GM19328 (cell line): Measurements from ENCODE around the gene ARAP2.
A peak's percentile ranks its signal among the peaks of the same experiment; 100 is the strongest.

Source experiments
- ATAC-seq: cut with Tn5 transposase; IDR thresholded peaks from one replicate; pipeline ENCODE4 v1.9.1; 2021; ENCODE audit warnings: mild to moderate bottlenecking, moderate library complexity; ENCODE audit not compliant: unreplicated experiment

Gene ARAP2

DNA sequence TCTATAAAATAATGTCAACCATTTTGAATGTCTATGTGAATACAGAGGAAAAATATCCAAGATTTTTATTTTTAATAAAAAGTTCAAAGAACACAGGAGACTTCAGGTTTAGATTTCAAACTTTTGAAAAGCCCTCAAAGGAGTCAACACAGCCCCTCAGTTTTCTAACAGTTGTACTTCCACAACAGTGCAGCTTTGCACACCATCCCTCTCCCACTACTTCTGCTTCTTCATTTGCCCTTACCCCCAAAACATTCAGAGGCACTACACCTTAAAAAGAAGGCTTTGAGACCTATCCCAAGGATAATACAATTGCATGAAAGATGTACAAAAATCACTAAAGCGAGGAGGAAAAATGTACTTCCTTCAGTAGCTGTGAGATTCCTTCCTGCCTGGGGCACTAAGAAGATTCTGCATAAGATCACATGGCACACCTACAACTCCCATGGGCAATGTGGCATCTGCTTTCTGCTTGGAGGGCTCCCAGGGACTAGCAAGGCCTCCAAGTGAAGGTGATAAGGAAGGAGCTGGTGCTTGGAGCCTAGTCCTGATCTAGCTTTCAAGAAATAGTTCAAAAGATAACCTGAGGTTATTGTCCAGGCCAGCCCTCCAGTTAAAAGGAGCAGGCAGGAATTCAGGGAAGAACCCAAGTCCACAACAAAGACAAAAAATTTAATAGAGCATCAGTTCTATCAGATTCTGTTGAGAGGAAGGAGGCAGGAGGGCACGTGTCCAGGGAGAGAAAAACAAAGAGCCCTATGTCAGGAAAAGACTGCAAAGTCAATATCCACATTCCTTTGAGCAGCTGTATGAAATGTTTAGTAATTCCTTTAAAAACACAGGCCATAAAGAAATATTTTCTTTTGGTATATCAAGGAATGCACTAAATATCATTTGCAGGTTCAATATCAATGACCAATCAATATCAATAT is 19.1 kb downstream of the ARAP2 start:
- no peak for ATAC-seq

DNA sequence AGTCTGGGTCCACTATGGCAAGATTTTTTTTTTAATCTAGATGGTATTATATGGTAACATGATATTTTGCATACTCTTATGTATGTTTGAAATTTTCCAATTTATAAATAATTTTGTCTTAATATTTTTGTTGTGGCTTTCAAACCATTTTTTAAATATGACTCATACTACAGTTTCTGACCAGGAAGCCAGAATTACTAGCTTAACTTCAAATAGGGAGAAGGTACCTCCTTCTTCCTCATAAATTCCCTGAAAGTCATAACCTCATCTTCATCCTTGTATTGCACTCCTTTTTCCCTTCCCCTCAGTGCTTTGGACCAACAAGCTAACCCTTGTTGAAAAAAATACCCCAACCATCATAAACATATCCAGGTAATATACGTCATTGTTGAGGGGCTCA is 21.6 kb downstream of the ARAP2 start:
- no peak for ATAC-seq

DNA sequence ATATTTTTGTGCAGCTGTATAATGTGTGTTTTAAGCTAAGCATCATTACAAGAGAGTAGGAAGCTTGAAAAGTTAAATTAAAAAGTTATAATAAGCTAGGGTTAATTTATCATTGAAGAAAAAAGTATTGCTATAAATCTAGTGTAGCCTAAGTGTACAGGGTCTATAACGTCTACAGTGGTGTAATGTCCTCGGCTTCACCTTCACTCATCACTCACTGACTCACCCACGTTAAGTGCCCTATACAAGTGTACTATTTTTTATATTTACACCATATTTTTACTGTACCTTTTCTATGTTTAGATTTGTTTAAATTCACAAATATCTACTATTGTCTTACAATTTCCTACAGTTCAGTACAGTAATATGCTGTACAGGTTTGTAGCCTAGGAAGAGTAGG is 23.5 kb downstream of the ARAP2 start:
- ATAC-seq: no peak

DNA sequence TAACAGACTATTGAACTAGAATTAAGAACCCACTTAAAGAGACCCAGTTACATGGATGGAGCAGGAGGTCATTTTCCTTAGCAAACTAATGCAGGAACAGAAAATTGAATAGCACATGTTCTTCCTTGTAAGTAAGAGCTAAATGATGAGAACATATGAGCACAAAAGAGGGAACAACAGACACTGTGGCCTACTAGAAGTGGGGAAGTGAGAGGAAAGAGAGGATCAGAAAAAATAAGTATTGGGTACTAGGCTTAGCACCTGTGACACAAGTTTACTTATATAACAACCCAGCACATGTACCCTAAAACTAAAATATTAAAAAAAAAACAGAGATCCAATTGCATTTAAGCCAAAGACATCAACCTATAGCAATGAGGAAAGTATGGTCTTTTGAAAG is 26.2 kb downstream of the ARAP2 start:
- ATAC-seq: no peak

DNA sequence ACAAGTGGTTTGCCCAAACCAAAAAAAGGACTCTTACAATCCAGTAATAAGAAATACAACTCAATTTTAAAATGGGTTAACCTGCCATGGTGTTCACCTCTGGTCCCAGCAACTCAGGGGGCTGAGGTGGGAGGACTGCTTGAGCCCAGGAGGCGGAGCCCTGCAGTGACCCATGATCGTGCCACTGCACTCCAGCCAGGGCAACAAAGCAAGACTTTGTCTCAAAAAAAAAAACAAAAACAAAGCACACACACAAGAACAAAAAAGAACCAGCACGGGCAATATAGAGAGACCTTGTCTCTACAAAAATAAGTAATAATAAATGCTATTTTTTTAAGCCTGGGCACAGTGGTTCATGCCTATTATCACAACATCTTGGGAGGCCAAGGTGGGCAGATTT is 28.7 kb downstream of the ARAP2 start:
- ATAC-seq: no peak

DNA sequence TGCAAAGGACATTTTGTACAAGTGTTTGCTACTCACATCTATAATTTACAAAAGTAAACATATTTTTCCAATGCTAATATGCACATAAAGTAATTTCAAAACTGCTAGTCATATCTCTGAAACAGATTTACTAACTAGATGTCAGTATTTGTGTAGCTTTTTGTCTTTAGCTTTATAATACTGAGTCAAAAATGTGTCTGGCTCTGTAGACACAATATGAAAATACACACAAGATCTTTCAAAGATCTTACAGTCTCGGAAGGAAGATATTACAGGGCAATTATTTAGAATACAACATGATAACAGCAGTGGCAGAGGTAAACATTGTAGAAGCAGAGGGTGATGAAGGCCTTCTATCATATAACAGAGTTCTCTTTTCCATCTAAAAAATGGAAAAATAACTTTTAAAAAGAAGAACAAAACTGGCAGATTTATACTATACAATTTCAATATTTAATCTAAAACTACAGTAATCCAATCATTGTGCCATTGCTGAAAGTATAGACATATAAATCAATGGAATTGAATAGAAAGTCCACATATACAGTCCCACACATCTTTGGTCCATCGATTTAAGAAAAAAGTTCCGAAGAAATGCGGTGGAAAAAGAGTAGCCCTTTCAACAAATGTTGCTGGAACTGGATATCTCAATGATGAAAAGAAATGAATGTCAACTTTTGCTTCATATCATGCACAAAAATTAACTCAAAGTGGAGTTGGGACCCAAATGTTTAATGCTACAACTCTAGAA is 29.4 kb downstream of the ARAP2 start:
- ATAC-seq: no peak

DNA sequence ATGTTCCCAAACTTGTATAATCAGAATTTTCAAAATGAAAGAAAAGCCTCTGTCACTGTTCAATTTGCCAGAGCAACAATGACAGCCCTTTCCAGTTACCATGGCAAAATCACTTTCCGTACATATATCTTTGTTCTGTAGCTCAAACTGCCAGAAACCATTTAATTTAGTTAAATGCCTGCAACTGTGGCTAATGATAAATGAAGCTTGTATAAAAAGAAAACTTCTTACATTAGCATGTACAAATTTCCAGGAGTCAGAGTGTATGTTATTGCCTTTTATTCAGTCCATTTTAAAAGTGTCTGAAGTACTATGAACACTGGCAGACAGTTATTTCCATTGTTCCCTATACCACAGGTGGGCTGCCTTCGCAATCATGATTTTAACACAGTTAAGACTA is 30.3 kb downstream of the ARAP2 start:
- no peak for ATAC-seq

DNA sequence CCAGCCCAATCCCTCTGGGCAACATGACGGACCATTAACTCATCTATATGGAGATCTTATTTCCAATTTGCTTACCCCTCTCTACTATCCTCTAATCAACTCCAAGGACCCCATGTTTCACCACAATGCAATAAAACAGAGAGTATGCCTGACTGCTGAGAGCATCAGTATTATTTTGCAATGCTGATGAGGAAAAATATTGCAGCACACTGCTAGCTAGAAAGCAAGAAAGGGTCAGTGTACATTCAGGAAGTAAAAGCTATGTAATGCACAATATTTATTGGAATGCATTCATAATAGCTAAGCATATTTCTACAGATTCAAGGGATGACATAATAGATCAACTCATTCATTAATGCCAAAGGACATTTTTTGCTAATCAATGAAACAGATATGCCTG is 33.2 kb downstream of the ARAP2 start:
- no peak for ATAC-seq

DNA sequence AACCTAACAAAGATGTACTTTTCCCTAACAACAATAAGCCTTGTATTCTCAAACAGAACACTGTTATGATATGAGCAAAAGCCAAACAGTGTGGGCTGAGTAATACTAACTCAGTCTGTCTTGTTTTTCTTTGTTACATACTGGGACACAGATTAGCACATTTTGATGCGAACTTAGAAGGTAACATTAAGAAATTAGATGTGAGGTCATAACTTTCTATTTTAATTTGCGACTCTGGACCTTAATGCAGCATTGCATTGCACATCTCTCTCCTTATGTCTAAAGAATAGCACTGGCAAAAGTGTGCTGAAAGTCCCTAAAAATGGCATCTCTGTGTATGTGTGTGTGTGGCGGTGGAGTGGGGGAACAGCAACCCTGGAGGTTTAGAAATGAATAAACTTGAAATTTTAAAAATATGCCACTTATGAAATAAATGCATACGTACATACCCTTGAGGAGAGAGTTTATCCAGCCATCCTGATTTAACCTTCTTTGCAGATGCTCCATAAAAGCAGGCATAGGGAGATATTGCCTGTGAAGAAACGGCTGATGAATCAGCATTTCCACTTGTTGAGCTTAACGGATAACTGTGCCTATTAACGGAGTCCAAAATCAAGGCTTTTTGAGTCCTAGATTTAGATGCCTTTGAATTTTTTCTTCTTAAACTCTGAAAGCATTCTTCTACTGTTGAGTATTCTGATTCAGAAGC is 34.2 kb downstream of the ARAP2 start:
- no peak for ATAC-seq

DNA sequence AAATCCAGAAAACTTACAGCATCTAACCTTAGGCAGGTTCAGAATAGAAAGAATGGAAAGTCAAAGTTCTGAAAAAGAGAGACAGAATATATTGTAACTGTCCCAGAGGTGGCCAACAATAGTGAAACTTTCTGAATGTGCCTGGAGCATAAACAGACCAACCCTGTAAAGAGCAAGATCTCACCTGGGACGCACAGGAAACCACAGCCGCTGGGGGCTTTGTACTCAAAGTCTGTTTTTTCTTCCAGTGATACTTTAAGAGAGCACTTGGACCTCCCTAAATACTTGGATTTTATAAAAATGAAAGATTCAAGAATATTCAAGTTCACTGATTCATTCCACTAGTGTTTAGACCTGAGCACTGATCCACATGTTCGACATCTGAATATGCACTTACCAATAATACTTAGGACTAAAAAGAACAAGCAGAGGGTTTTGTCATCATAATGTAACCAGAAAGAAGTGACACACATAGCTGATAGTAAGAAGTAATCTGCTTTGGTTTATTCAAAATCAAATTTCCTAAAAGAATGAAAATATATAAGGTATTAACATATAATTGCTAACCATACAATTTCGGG is 35.3 kb downstream of the ARAP2 start:
- peak; percentile 64 for ATAC-seq

DNA sequence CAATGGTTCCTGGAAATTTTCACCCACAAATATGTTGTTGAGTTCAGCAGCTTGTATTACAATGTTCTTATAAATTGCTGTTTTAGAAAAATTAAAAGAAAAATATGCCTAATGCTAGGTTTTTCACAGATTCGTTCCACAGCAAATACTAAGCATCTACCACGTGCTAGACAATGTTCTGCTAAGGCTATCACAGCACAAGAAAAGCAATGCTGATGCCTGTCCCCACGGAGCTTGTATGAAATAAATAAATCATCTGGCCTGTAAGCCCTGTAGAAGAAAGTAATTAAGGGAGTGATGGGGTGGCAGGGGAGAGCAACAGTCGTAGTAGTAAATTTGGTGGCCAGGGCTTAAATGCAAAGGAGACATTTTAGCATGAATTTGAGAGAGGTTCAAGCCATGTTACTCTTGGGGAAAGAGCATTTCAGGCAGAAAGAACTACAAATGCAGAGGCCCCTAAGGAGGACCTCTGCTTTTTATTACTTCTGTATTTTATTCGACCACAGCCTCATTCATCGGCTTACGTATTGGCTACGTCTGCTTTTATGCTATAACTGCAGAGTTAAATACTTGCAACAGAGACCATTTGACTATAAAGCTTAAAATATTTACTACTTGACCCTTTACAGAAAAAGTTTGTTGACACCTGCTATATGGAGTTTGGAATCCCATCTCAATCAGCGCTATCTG is 36.3 kb downstream of the ARAP2 start:
- no peak for ATAC-seq

DNA sequence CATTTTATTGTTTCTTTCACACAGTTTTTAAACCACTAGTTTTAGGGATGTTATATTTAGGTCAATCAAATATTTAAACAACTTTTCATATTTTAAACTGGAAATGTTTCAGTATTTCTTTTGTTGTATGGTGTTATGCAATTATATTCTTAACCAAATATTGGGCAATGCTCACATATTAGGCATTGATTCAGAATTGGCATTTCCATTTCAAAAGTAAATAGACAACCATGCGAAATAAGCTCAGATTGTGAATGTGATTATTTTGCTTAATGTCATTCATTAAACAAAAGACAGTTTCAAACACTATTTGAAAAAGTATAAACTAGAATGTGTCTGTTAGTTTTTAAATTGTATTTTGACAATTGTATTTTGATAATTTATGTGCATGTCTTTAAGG is 36.9 kb downstream of the ARAP2 start:
- ATAC-seq: no peak

DNA sequence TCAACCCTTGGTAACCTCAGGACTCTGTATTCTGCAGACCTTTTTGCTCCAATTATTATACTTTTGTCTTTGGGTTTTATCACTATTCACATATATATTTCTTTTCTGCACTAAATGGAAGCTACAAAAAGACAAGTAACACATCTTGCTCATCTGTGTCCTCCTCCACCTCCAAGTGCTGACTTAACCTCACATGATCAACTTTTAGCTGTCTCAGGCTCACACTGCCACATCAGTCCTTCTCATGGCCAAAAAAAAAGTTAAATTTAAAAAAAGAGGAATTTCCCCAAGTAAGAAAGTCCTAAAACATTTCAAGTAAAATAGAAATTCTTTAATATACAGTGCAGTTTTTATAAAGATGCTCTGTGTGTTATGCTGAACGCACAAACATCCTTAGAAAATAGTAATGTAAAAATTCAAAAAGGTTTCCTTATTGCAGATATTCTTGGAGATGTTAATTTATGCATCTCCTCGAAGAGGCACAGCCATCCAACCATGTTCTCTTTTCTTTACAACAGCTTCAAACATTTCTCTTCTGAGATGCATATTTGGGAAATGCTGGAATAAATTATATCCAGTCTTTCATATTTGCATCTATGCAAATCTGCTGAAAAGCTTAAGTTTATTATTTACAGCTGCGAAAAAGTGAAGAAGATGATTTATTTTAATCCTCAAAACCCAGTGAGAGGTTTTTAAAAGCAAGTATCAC is 37.6 kb downstream of the ARAP2 start:
- ATAC-seq: no peak

DNA sequence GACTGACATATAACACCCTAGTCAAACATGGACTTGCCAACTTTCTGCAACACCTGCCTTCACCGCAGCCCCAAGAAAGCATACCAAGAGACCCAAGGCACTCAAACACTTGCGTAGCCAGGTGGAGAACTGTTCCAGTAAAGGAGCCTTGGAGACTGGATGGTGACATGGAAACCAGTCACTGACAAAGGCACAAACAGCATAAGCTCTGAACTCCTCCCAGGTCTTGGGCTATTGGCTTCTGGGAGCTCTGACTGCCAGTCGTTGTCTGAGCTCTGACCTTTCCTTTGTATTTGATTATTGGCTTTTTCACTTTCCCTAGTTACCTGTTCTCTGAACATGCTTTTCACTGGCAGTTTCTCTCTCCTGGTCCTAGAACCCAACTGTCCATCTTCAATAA is 38.3 kb downstream of the ARAP2 start:
- ATAC-seq: no peak

DNA sequence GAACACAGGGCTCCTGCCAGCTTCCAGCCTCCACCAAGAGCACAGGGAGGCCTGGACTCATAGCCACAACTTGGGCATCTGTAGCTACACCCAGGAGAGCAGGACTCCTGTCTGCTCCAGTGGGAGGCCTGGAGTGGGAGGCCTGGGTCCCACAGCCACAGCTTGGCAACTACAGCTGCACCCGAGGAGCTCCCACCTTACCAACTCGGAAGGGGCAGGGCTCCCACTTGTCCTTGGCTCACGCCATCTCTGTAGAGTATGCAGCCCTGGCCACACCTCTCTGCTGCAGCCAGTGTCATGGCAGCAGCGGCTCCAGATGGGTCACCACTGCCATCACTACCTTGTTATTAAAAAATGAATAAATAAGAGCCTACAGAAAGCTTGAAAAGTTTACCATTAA is 45.5 kb downstream of the ARAP2 start:
- ATAC-seq: no peak

DNA sequence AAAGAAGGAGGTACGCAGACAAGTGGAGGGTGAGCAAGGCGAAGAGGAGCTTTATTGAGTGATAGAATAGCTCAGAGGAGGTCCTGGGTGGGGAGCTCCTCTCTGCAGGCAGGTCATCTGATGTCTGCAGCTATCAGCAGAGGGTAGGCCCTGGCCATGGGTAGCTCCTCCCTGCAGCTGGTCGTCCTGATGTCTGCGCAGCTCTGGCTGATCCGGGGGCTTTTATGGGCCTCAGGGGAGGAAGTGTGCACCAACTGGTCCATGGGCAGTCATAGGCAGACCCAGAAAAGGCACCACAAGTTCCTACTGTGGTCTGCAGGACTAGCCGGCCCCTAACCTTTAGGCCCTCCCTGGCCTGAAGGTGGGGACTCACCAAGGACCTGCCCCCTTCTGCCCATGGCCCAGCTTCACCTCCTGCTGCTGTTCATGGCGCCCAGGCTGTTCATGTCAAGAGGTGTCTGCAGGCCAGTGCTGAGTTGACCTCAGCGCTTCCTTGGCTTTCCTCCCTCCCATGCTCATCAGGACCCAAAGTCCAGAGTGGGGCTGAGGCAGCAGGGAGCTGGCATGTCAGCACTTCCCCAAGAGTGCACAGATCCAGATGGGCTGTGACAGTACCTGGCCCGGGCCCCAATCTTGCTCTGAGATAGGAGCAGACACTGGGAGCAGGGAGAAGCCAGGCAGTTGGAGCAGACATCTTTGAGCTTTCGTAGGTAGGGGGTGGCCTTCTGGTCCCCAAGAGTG is 46.1 kb downstream of the ARAP2 start:
- ATAC-seq: no peak

DNA sequence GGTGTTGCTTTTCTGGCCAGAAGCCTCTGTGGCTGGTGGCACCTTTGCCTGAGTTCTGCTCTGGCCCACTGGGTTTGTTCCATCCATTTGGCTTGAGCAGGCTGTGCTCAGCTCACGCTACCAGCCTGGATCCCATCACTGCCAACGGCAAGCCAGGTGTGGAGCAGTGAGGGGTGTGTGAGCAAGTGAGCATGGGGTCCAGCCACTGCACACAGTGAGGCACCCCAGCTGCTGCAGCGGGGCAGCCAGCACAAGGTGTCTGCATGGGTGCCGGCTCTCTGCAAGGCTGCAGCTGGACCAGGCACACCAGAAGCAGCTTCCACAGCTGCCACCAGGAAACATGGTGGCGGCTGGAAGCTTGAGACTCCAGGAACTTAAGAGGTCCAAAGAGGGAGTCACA is 46.8 kb downstream of the ARAP2 start:
- ATAC-seq: no peak

DNA sequence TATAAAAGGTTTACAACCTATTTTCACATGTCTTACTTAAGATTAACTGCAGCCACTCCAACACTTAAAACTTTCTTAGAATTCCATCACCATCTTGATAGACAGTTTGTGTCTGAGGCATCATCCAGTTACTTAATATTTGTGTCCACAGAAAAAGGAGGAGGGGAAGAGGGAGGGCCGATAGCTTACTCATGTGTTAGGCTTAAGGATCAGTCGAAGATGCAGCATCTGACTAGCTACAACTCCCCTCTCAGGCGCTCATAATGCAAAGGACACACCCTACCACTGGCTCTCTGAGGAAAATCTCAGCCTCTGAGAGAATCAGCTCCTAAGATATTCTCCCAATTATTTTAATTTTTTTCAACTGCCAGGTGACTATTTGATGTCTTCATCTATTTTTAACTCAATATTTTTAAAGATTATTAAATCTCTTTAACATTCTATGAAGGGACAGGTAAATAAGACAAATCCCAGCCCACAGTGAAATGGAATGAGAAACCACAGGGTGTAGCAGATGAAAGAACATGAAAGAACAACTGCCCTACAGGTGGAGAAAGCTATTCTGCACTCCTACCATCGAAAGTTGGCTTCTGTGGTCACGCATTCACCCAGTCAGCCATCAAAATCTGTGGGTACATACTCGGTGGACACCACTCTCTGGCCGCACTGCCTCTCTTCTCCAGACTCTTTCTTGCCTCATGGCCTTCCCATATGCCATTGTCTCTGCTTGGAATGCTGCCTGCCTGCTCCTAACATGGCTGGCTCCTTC is 48.0 kb downstream of the ARAP2 start:
- no peak for ATAC-seq

DNA sequence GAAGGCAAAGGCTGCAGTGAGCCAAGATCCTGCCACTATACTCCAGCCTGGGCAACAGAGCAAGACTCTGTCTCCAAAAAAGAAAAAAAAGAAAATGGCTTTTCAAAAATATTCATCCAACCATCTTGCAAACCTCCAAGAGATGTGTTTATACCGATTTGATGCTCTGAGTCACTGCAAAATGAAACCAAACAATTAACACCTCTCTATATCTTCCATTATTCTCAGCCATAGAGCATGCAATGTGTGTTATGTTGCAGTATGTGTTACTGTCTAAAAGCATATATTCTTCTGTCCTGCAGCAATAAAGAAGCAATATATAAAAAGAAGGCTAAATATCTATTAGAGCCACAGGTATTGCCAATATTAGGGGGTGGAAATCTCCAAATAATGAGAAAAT is 51.4 kb downstream of the ARAP2 start:
- no peak for ATAC-seq
